Globus pallidus (tissue), 1 donor: ENCODE measurements around the gene SYT13.
A peak's percentile ranks its signal among the peaks of the same experiment; 100 is the strongest.

Experiments
- DNase-seq: peaks from one replicate; pipeline ENCODE4 v3.0.0-alpha.2; 2015; ENCODE audit warnings: low spot score

SYT13 gene

GRCh38 chr11:45285930-45286632 is at the start of gene SYT13:
TSS of gene SYT13 (minus strand) at chr11:45286341. CDS start at chr11:45286207, 134 bp downstream.
- DNase-seq = no peak

GRCh38 chr11:45335434-45335833 is 49.3 kb upstream of the SYT13 start:
- DNase-seq = no peak

- DNase-seq = no peak
Measured at GRCh38 chr11:45334836-45335235, 48.7 kb upstream of the SYT13 start.

- no peak for DNase-seq
Measured at GRCh38 chr11:45334410-45334809, 48.3 kb upstream of the SYT13 start.

GRCh38 chr11:45333001-45333971 is 47.1 kb upstream of the SYT13 start:
- no peak for DNase-seq

- DNase-seq = no peak
Measured at GRCh38 chr11:45332276-45332934, 46.3 kb upstream of the SYT13 start.

GRCh38 chr11:45331839-45332238 is 45.7 kb upstream of the SYT13 start:
- DNase-seq = no peak

- DNase-seq = no peak
Measured at GRCh38 chr11:45328726-45329125, 42.6 kb upstream of the SYT13 start.

- no peak for DNase-seq
Measured at GRCh38 chr11:45324459-45324858, 38.3 kb upstream of the SYT13 start.

GRCh38 chr11:45323601-45324249 is 37.6 kb upstream of the SYT13 start:
- peak; percentile 7 for DNase-seq

- no peak for DNase-seq
Measured at GRCh38 chr11:45322891-45323600, 36.9 kb upstream of the SYT13 start.

- DNase-seq = no peak
Measured at GRCh38 chr11:45322111-45322705, 36.1 kb upstream of the SYT13 start.

GRCh38 chr11:45321669-45322068 is 35.5 kb upstream of the SYT13 start:
- DNase-seq = no peak

GRCh38 chr11:45321031-45321595 is 35.0 kb upstream of the SYT13 start:
- no peak for DNase-seq

- no peak for DNase-seq
Measured at GRCh38 chr11:45320371-45320770, 34.2 kb upstream of the SYT13 start.

GRCh38 chr11:45319077-45319476 is 32.9 kb upstream of the SYT13 start:
- DNase-seq = no peak

- DNase-seq = no peak
Measured at GRCh38 chr11:45318516-45318915, 32.4 kb upstream of the SYT13 start.

GRCh38 chr11:45316258-45316657 is 30.1 kb upstream of the SYT13 start:
- DNase-seq = no peak

- no peak for DNase-seq
Measured at GRCh38 chr11:45314900-45315299, 28.8 kb upstream of the SYT13 start.

GRCh38 chr11:45313171-45313865 is 27.2 kb upstream of the SYT13 start:
- no peak for DNase-seq
